Measurements from ENCODE around the gene CNTNAP2.
"Not testable (repeated sequence)": the region's sequence is repeated elsewhere in the genome, so short reads cannot be mapped to it uniquely, and the experiment has no call there.

CNTNAP2 gene

GRCh38 chr7:148256433-148256832, 2139.8 kb downstream of the CNTNAP2 start:
- no peak for DNase-seq

- DNase-seq: no peak
Measured at GRCh38 chr7:148260599-148260998, 2144.0 kb downstream of the CNTNAP2 start.

- no peak for DNase-seq
Measured at GRCh38 chr7:148261523-148261922, 2144.9 kb downstream of the CNTNAP2 start.

- no peak for DNase-seq
Measured at GRCh38 chr7:148261996-148262688, 2145.5 kb downstream of the CNTNAP2 start.

- peak; percentile 33 to 37 for DNase-seq
Measured at GRCh38 chr7:148262721-148263229, 2146.2 kb downstream of the CNTNAP2 start.

- DNase-seq: peak; percentile 24 to 48
Measured at GRCh38 chr7:148264933-148265557, 2148.4 kb downstream of the CNTNAP2 start.

- DNase-seq: no peak
Measured at GRCh38 chr7:148265896-148266295, 2149.3 kb downstream of the CNTNAP2 start.

- DNase-seq: no peak
Measured at GRCh38 chr7:148266795-148267194, 2150.2 kb downstream of the CNTNAP2 start.

- DNase-seq: no peak
Measured at GRCh38 chr7:148270576-148270975, 2154.0 kb downstream of the CNTNAP2 start.

- DNase-seq: no peak
Measured at GRCh38 chr7:148274118-148274517, 2157.5 kb downstream of the CNTNAP2 start.

- no peak for DNase-seq
Measured at GRCh38 chr7:148275359-148275890, 2158.8 kb downstream of the CNTNAP2 start.

- no peak for DNase-seq
Measured at GRCh38 chr7:148276314-148277041, 2159.9 kb downstream of the CNTNAP2 start.

- DNase-seq: no peak
Measured at GRCh38 chr7:148277042-148277660, 2160.6 kb downstream of the CNTNAP2 start.

- DNase-seq: peak in 1 of 2 experiments; percentile 18
Measured at GRCh38 chr7:148286150-148286549, 2169.5 kb downstream of the CNTNAP2 start.

- DNase-seq: no peak
Measured at GRCh38 chr7:148287538-148287937, 2170.9 kb downstream of the CNTNAP2 start.

GRCh38 chr7:148288592-148289151, 2172.1 kb downstream of the CNTNAP2 start:
- DNase-seq: no peak

- DNase-seq: no peak
Measured at GRCh38 chr7:148289630-148290029, 2173.0 kb downstream of the CNTNAP2 start.

GRCh38 chr7:148290538-148290937, 2173.9 kb downstream of the CNTNAP2 start:
- no peak for DNase-seq

- no peak for DNase-seq
Measured at GRCh38 chr7:148291799-148292198, 2175.2 kb downstream of the CNTNAP2 start.

GRCh38 chr7:148296994-148297644, 2180.5 kb downstream of the CNTNAP2 start:
- no peak for DNase-seq

- not testable (repeated sequence) for DNase-seq
Measured at GRCh38 chr7:148298768-148299167, 2182.2 kb downstream of the CNTNAP2 start.

Measured in NCI-H1930 (cell line).